Esophagus squamous epithelium (tissue), 4 donors: ENCODE measurements around the gene HOXA11.

ENCODE experiments used
- POLR2A ChIP-seq, 4 donors: fragments of 450-650 bp; IDR thresholded peaks; one replicate each; pipeline ENCODE4 v1.6.1; 2017; ENCODE audit warnings: antibody characterized with exemption in 4 of 4, mild to moderate bottlenecking in 4 of 4, moderate library complexity in 3 of 4
- TF ChIP-seq, protein P1 (sequence below), 6 experiments: fragments of 450-650 bp in 4 of 6; fragments of 200-600 bp in 2 of 6; sonication (generic) in 2 of 6; IDR thresholded peaks; one replicate each; pipeline ENCODE4 v1.5.1; 2016 to 2019; ENCODE audit warnings: antibody characterized with exemption in 6 of 6, mild to moderate bottlenecking in 4 of 6, moderate library complexity in 4 of 6

- TF ChIP-seq, protein P1, sequence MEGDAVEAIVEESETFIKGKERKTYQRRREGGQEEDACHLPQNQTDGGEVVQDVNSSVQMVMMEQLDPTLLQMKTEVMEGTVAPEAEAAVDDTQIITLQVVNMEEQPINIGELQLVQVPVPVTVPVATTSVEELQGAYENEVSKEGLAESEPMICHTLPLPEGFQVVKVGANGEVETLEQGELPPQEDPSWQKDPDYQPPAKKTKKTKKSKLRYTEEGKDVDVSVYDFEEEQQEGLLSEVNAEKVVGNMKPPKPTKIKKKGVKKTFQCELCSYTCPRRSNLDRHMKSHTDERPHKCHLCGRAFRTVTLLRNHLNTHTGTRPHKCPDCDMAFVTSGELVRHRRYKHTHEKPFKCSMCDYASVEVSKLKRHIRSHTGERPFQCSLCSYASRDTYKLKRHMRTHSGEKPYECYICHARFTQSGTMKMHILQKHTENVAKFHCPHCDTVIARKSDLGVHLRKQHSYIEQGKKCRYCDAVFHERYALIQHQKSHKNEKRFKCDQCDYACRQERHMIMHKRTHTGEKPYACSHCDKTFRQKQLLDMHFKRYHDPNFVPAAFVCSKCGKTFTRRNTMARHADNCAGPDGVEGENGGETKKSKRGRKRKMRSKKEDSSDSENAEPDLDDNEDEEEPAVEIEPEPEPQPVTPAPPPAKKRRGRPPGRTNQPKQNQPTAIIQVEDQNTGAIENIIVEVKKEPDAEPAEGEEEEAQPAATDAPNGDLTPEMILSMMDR (IDR thresholded peaks at IDR 0.05): no peak
- no peak for TF ChIP-seq POLR2A (IDR thresholded peaks at IDR 0.05)
These were observed 36.8 kb downstream of the HOXA11 start for GRCh38 chr7:27148031-27148755.
